Measurements from ENCODE around the gene LRRC61. TPM values are rescaled to one million over a fixed set of nuclear protein-coding genes. Genes with fewer than 3 reads are reported as not detected.

The LRRC61 gene
- total and polyA plus RNA-seq, 2 experiments from 2014 or later, result 34.7 to 75.2 TPM

DNA sequence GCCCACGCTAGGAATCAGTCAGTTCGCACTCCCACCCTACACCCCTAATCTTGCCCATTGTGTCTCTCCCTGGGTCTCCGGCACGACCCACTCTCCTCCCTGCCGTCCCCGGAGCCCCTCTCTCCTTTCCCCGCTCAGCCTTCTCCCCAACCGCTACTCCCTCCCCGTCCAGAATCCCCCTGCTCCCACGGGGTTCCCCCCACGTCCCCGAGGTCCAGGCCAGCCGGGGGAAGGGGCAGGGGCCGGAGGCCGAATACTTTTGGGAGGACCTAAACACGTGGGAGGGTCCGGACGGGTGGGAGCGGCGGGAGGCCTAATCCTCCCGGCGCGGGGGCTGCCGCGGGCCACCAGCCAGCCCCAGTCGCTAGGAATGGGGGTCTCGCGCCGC, 17.7 kb downstream of the LRRC61 start (continued):
- TF ChIP-seq REST (IDR thresholded peaks at IDR 0.05; ENCODE audit: unreplicated experiment), result no peak
- TF ChIP-seq ZNF114 (CRISPR knock-in tag; IDR thresholded peaks at IDR 0.05), result no peak

DNA sequence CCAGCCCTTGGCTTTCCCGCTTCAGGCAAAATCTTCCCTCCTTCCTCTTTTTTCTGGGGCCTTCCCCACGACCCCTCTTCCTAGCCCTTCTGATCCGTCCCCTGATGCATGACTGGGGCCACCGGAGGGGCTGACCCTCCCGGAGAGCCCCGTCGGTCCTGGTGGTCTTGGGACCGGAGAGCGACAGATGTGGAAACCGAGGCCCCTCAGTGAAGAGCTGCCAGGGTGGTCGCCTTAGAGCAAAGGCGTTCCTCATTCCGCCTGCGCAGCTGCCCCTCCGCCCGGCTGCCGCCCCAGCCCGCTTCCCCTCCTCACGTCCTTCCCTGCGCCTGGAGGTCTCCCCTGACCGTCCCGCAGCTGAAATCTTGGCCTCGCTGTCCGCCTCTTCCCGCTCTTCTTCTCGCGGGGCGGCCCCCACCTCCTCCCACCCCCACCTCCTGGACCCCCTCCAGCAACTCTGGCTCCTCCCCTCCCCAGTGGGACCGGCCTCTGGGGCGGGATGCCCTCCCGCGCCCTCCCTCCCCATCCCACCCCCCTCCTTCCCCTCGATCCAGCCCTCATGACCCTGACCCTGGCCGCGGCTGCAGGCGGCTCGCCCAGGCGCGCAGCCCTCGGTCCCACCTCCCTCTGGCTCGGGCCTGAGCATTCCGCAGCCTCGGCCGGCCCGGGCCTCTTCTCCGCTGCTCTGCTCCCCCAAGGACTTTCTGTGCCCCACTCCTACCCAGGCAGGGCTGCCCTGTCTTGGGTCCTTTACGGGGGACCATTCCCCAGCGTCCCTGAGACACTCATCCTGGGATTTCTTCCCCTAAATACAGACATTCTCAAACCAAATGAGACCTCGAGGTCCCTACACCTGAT, 18.3 kb downstream of the LRRC61 start, which contains the start of gene RARRES2:
RARRES2 (minus strand) TSS at position 367 of the 858 bp plus-strand sequence. CDS start 1,020 bp downstream, outside the sequence.
- Histone ChIP-seq H3F3A (replicated peaks; ENCODE audit: low read depth) (peaks cover 13% of the 10 kb centered on the region; the same call in 1 of the 2 replicates), H3K4me3 (peak within 1 kb of the TSS; percentile 93), H4K20me1 (replicated peaks; ENCODE audit: insufficient read depth) (no peaks in the 10 kb centered on the region; the same call in 1 of the 2 replicates), H3K4me1 (ENCODE audit: insufficient read depth) (peaks cover 31% of the 10 kb centered on the region), H3K4me2 (peak within 1 kb of the TSS; percentile 94), H3K9me2 (ENCODE audit: insufficient read depth) (no peaks in the 10 kb centered on the region), H3K79me2 (replicated peaks; ENCODE audit: insufficient read depth) (peaks cover 28% of the 10 kb centered on the region), H3K36me3 (ENCODE audit: insufficient read depth) (peaks cover 4% of the 10 kb centered on the region; the same call in 1 of the 2 replicates), H3K27ac (ENCODE audit: low read depth) (no peak within 1 kb of the TSS), H3K27me3 (ENCODE audit: insufficient read depth) (peaks cover 28% of the 10 kb centered on the region), H2AFZ (peak within 1 kb of the TSS; percentile 93)
- Mint-ChIP-seq H3K9me3 (peaks cover 25% of the 10 kb centered on the region), H3K36me3 (ENCODE audit: low read depth) (peaks cover 41% of the 10 kb centered on the region), H3K4me1 (peaks cover 51% of the 10 kb centered on the region), H3K27ac (no peak within 1 kb of the TSS), H3K27me3 (ENCODE audit: insufficient read depth, low read depth, poor library complexity) (peaks cover 37% of the 10 kb centered on the region), H3K4me3 (peak within 1 kb of the TSS; percentile 93)
- DNase-seq (ENCODE audit: low spot score) (peak; percentile 84), ATAC-seq (peak; percentile 72)
- TF ChIP-seq ZNF331 (CRISPR knock-in tag; IDR thresholded peaks at IDR 0.05; ENCODE audit: low read depth) (no peak), POLR2AphosphoS5 (IDR thresholded peaks at IDR 0.05; ENCODE audit: low read depth) (peak; percentile 53), ETS1 (IDR thresholded peaks at IDR 0.05) (no peak)

DNA sequence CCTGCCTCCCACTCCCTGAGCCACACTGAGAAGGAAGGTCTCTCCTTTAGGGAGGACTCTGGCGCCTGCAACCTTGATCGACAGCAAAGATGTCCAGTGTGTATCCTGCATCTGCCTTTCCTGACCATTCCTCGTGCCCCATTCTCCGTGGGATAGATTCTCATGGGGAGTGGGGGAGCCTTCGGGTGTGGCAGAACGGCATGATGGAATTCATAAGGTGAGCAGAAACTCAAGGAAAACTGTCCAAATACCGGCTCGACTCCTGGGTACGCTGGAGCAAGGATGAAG, 18.9 kb downstream of the LRRC61 start:
- H3K79me2 ChIP-seq (replicated peaks; ENCODE audit: insufficient read depth), result peaks cover 28% of the 10 kb centered on the region
- Mint-ChIP-seq H3K27me3 (ENCODE audit: insufficient read depth, low read depth, poor library complexity) (peaks cover 37% of the 10 kb centered on the region), H3K4me3 (peak overlapping the region; percentile 93), H3K36me3 (ENCODE audit: low read depth) (peaks cover 36% of the 10 kb centered on the region), H3K27ac (no peak overlapping the region), H3K4me1 (peaks cover 46% of the 10 kb centered on the region), H3K9me3 (peaks cover 25% of the 10 kb centered on the region)
- H3F3A ChIP-seq (replicated peaks; ENCODE audit: low read depth), result 0 out of 2 replicates have a peak, but pooled peaks cover 10% of the 10 kb centered on the region
- H3K4me1 ChIP-seq (ENCODE audit: insufficient read depth), result peaks cover 29% of the 10 kb centered on the region
- H3K9me2 ChIP-seq (ENCODE audit: insufficient read depth), result no peaks in the 10 kb centered on the region
- H4K20me1 ChIP-seq (replicated peaks; ENCODE audit: insufficient read depth), result no peaks in the 10 kb centered on the region; the same call in 1 of the 2 replicates
- peaks cover 4% of the 10 kb centered on the region; the same call in 1 of the 2 replicates for H3K36me3 ChIP-seq (ENCODE audit: insufficient read depth)
- peak overlapping the region; percentile 93; the same call in 1 of the 2 replicates for H2AFZ ChIP-seq
- no peak for DNase-seq (ENCODE audit: low spot score)
- peak; percentile 2 for ATAC-seq
- H3K27me3 ChIP-seq (ENCODE audit: insufficient read depth), result peaks cover 28% of the 10 kb centered on the region
- H3K4me3 ChIP-seq, result peak overlapping the region; percentile 93
- H3K27ac ChIP-seq (ENCODE audit: low read depth), result no peak overlapping the region
- peak overlapping the region; percentile 88 for H3K4me2 ChIP-seq
- TF ChIP-seq ZNF462 (CRISPR knock-in tag; IDR thresholded peaks at IDR 0.05) (no peak), EZH2phosphoT487 (IDR thresholded peaks at IDR 0.05; ENCODE audit: unreplicated experiment) (no peak)
